A549 (cell line): ENCODE results near the gene RAB15.

Experiments
- CHD2 ChIP-seq: fragments of 150-350 bp; IDR thresholded peaks from 2 replicates; pipeline ENCODE4 v1.6.1; 2014; ENCODE audit warnings: low read length; ENCODE audit not compliant: partially characterized antibody
- CTCF ChIP-seq: fragments of >200 bp; sonication (Bioruptor Twin); formaldehyde crosslinking; IDR thresholded peaks from 3 replicates; pipeline ENCODE4 v1.5.1; 2016
- FOSB ChIP-seq: fragments of 250-450 bp; sonication (Bioruptor Pico); IDR thresholded peaks from 2 replicates; pipeline ENCODE4 v1.5.0; 2020; ENCODE audit warnings: mild to moderate bottlenecking, moderate library complexity
- HDAC2 ChIP-seq: fragments of 200-600 bp; sonication (generic); IDR thresholded peaks from 2 replicates; pipeline ENCODE4 v1.6.1; 2016
- JUN ChIP-seq, 2 experiments: fragments of >200 bp; sonication (Bioruptor Twin); formaldehyde crosslinking; IDR thresholded peaks; 2 replicates in 1 of 2; 3 replicates in 1 of 2; pipeline ENCODE4 v1.6.1; 2016 to 2017
- KDM1A ChIP-seq: fragments of 200-600 bp; sonication (generic); IDR thresholded peaks from 2 replicates; pipeline ENCODE4 v1.6.1; 2016; ENCODE audit warnings: low read depth, mild to moderate bottlenecking
- MAX ChIP-seq: IDR thresholded peaks from 2 replicates; pipeline ENCODE4 v1.6.1; 2012
- MYC ChIP-seq: IDR thresholded peaks from 2 replicates; pipeline ENCODE4 v1.6.1; 2012; ENCODE audit warnings: mild to moderate bottlenecking, inconsistent platforms, low read length, improper control_type of control experiment, borderline replicate concordance
- POLR2A ChIP-seq: IDR thresholded peaks from 2 replicates; pipeline ENCODE4 v1.6.1; 2012; ENCODE audit warnings: mild to moderate bottlenecking, low read length
- SMC3 ChIP-seq: fragments of >200 bp; sonication (Bioruptor Twin); formaldehyde crosslinking; IDR thresholded peaks from 3 replicates; pipeline ENCODE4 v1.6.1; 2018; ENCODE audit warnings: inconsistent platforms
- TF ChIP-seq, protein P1 (sequence below): IDR thresholded peaks from 2 replicates; pipeline ENCODE4 v1.6.1; 2012

- TF ChIP-seq SMC3 (no peak), HDAC2 (no peak), CHD2 (no peak), MYC (no peak), POLR2A (no peak), CTCF (no peak), FOSB (no peak), KDM1A (no peak), MAX (no peak), JUN (IDR thresholded peaks at IDR 0.05) (no peak)
- TF ChIP-seq, protein P1, sequence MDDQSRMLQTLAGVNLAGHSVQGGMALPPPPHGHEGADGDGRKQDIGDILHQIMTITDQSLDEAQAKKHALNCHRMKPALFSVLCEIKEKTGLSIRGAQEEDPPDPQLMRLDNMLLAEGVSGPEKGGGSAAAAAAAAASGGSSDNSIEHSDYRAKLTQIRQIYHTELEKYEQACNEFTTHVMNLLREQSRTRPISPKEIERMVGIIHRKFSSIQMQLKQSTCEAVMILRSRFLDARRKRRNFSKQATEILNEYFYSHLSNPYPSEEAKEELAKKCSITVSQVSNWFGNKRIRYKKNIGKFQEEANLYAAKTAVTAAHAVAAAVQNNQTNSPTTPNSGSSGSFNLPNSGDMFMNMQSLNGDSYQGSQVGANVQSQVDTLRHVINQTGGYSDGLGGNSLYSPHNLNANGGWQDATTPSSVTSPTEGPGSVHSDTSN: no peak
Observed at GRCh38 chr14:64915797-64916196, 56.3 kb downstream of the RAB15 start.
